GM19035 (cell line): ENCODE data around the gene LRRFIP2.
"Not testable (repeated sequence)": the region's sequence is repeated elsewhere in the genome, so short reads cannot be mapped to it uniquely, and the experiment has no call there.

Experiments used
- ATAC-seq: cut with Tn5 transposase; IDR thresholded peaks from one replicate; pipeline ENCODE4 v1.9.1; 2021; ENCODE audit not compliant: unreplicated experiment

LRRFIP2 gene

GRCh38 chr3:37146927-37147326 is 27.5 kb downstream of the LRRFIP2 start:
- ATAC-seq: not testable (repeated sequence)

- ATAC-seq: no peak
Measured at GRCh38 chr3:37145611-37146010, 28.8 kb downstream of the LRRFIP2 start.

- ATAC-seq: no peak
Measured at GRCh38 chr3:37144806-37145205, 29.6 kb downstream of the LRRFIP2 start.

- ATAC-seq: no peak
Measured at GRCh38 chr3:37143821-37144220, 30.6 kb downstream of the LRRFIP2 start.

GRCh38 chr3:37141676-37142075 is 32.7 kb downstream of the LRRFIP2 start:
- no peak for ATAC-seq

GRCh38 chr3:37140899-37141541 is 33.4 kb downstream of the LRRFIP2 start:
- no peak for ATAC-seq

GRCh38 chr3:37139567-37140052 is 34.8 kb downstream of the LRRFIP2 start:
- peak; percentile 59 for ATAC-seq

GRCh38 chr3:37138816-37139215 is 35.6 kb downstream of the LRRFIP2 start:
- no peak for ATAC-seq

GRCh38 chr3:37137516-37137915 is 36.9 kb downstream of the LRRFIP2 start:
- ATAC-seq: no peak

- ATAC-seq: no peak
Measured at GRCh38 chr3:37136067-37136466, 38.3 kb downstream of the LRRFIP2 start.

- no peak for ATAC-seq
Measured at GRCh38 chr3:37135561-37135960, 38.8 kb downstream of the LRRFIP2 start.

GRCh38 chr3:37132334-37132733 is 42.0 kb downstream of the LRRFIP2 start:
- no peak for ATAC-seq

GRCh38 chr3:37131860-37132144 is 42.6 kb downstream of the LRRFIP2 start:
- no peak for ATAC-seq

- ATAC-seq: no peak
Measured at GRCh38 chr3:37130984-37131859, 43.2 kb downstream of the LRRFIP2 start.

- no peak for ATAC-seq
Measured at GRCh38 chr3:37130448-37130847, 43.9 kb downstream of the LRRFIP2 start.

- no peak for ATAC-seq
Measured at GRCh38 chr3:37129871-37130270, 44.5 kb downstream of the LRRFIP2 start.

- ATAC-seq: no peak
Measured at GRCh38 chr3:37127340-37127739, 47.0 kb downstream of the LRRFIP2 start.

GRCh38 chr3:37126856-37127255 is 47.5 kb downstream of the LRRFIP2 start:
- no peak for ATAC-seq

GRCh38 chr3:37125195-37126073 is 48.9 kb downstream of the LRRFIP2 start:
- no peak for ATAC-seq

GRCh38 chr3:37124435-37124834 is 49.9 kb downstream of the LRRFIP2 start:
- no peak for ATAC-seq

- ATAC-seq: no peak
Measured at GRCh38 chr3:37123292-37123691, 51.1 kb downstream of the LRRFIP2 start.
